Stimulated activated CD4-positive, alpha-beta T cell treated with anti-CD3 and anti-CD28 coated beads, TNF-alpha, amount 100 ng/mL, for 4 hours (primary cell): Measurements from ENCODE around the gene SMAD6.

ENCODE experiments used
- DNase-seq, 3 experiments: peaks; one replicate each; pipeline ENCODE4 v3.0.0-alpha.2; 2020; ENCODE audit warnings: low read depth in 3 of 3

Gene SMAD6

GRCh38 chr15:66702035-66702786 is at the start of gene SMAD6:
TSS of gene SMAD6 (plus strand) at chr15:66702236. CDS start at chr15:66703259, 1,023 bp downstream.
- peak; percentile 43 to 45 (median 44) for DNase-seq

GRCh38 chr15:66652806-66653205 is 49.2 kb upstream of the SMAD6 start:
- DNase-seq = no peak

GRCh38 chr15:66653398-66653797 is 48.6 kb upstream of the SMAD6 start:
- DNase-seq = no peak

GRCh38 chr15:66653852-66654251 is 48.2 kb upstream of the SMAD6 start:
- no peak for DNase-seq

- no peak for DNase-seq
Measured at GRCh38 chr15:66654361-66654738, 47.7 kb upstream of the SMAD6 start.

GRCh38 chr15:66654739-66655375 is 47.2 kb upstream of the SMAD6 start:
- DNase-seq = peak in 1 of 3 experiments; percentile 12

- DNase-seq = no peak
Measured at GRCh38 chr15:66655511-66655910, 46.5 kb upstream of the SMAD6 start.

- DNase-seq = no peak
Measured at GRCh38 chr15:66655997-66656396, 46.0 kb upstream of the SMAD6 start.

- no peak for DNase-seq
Measured at GRCh38 chr15:66657185-66658020, 44.6 kb upstream of the SMAD6 start.

- no peak for DNase-seq
Measured at GRCh38 chr15:66658044-66658443, 44.0 kb upstream of the SMAD6 start.

- no peak for DNase-seq
Measured at GRCh38 chr15:66658855-66659254, 43.2 kb upstream of the SMAD6 start.

GRCh38 chr15:66659384-66659783 is 42.7 kb upstream of the SMAD6 start:
- DNase-seq = no peak

- DNase-seq = no peak
Measured at GRCh38 chr15:66661432-66662096, 40.5 kb upstream of the SMAD6 start.

GRCh38 chr15:66662522-66662921 is 39.5 kb upstream of the SMAD6 start:
- no peak for DNase-seq

GRCh38 chr15:66663664-66664063 is 38.4 kb upstream of the SMAD6 start:
- DNase-seq = no peak

GRCh38 chr15:66670175-66670574 is 31.9 kb upstream of the SMAD6 start:
- no peak for DNase-seq

- DNase-seq = no peak
Measured at GRCh38 chr15:66670762-66671580, 31.1 kb upstream of the SMAD6 start.

GRCh38 chr15:66672867-66673266 is 29.2 kb upstream of the SMAD6 start:
- DNase-seq = no peak

GRCh38 chr15:66673410-66674322 is 28.4 kb upstream of the SMAD6 start:
- DNase-seq = peak in 1 of 3 experiments; percentile 6

GRCh38 chr15:66674756-66675155 is 27.3 kb upstream of the SMAD6 start:
- DNase-seq = no peak
